GM08714 (cell line): ENCODE results near the gene PLK3.
"Not testable (repeated sequence)": the region's sequence is repeated elsewhere in the genome, so short reads cannot be mapped to it uniquely, and the experiment has no call there.

Source experiments
- H3K4me3 ChIP-seq: fragments of 200-500 bp; sonication (Bioruptor generic); 2 replicates; pipeline ENCODE4 v1.5.1; 2014; ENCODE audit warnings: mild to moderate bottlenecking, low read length, inconsistent platforms
- ZNF274 ChIP-seq: IDR thresholded peaks from 2 replicates; pipeline ENCODE4 v1.6.1; 2012; ENCODE audit warnings: mild to moderate bottlenecking, low read depth, low read length

Gene PLK3

GRCh38 chr1:44808938-44809917 is 9.1 kb downstream of the PLK3 start:
- no peak overlapping the region for H3K4me3 ChIP-seq
- TF ChIP-seq ZNF274: no peak

DNA sequence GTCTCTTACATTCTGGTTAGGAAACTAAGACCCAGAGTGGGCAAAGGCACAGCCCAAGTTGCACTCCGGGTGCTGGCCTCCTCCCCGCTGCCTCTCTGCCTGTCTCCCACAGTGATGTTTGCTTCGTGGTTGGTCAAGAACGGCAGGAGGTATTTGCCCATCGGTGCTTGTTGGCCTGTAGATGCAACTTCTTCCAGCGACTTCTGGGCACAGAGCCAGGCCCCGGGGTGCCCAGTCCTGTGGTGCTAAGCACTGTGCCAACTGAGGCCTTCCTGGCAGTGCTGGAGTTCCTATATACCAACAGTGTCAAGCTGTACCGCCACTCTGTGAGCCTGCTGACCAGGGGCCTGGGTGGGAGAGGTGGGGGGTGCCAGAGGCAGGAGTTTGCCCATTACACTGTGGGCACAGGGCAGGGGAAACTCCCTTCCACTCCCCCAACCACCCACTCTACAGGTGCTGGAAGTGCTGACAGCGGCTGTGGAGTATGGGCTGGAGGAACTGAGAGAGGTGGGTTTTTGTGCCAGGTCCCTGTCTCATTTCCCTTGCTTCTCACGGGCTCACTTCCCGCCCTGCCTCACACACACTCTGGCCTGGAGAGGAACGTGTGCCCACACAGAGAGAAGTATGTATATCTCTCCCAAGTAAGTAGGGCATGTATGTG is 10.1 kb downstream of the PLK3 start:
- H3K4me3 ChIP-seq: no peak overlapping the region
- TF ChIP-seq ZNF274: no peak

GRCh38 chr1:44810762-44811105 is 10.6 kb downstream of the PLK3 start:
- H3K4me3 ChIP-seq: not testable (repeated sequence)

- no peak for TF ChIP-seq ZNF274
- H3K4me3 ChIP-seq: no peak overlapping the region
Observed at GRCh38 chr1:44811234-44811633, 11.1 kb downstream of the PLK3 start.

DNA sequence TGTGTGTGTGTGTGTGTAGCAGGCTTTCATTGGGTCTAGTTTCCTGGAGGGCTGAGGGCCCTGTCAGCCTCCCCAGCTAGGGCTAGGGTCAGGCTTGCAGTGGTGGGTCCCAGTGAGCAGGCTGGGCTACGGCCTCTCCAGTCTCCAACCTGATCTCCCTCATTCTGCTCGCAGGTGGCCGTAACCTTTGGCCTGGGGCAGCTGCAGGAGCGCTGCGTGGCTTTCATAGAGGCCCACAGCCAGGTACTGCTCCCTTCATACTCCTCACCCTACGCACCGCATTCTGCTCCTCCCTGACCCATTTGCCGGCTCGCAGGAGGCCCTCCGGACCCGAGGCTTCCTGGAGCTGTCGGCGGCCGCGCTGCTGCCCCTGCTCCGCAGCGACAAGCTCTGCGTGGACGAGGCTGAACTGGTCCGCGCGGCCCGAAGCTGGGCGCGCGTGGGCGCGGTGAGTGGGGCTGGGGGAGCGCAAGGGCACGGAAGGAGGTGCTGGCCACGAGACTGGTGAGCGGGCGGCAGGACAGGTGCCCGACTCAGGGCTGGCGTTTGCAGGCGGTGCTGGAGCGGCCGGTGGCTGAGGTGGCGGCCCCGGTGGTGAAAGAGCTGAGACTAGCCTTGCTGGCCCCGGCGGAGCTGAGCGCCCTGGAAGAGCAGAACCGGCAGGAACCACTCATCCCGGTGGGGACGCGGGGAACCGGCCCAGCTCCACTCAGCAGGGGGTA is 12.8 kb downstream of the PLK3 start:
- TF ChIP-seq ZNF274: no peak
- no peak overlapping the region; the same call in 1 of the 2 replicates for H3K4me3 ChIP-seq

- not testable (repeated sequence) for H3K4me3 ChIP-seq
Observed at GRCh38 chr1:44815926-44816325, 15.7 kb downstream of the PLK3 start.

- TF ChIP-seq ZNF274: no peak
- no peak overlapping the region for H3K4me3 ChIP-seq
Observed at GRCh38 chr1:44817307-44817706, 17.1 kb downstream of the PLK3 start.

DNA sequence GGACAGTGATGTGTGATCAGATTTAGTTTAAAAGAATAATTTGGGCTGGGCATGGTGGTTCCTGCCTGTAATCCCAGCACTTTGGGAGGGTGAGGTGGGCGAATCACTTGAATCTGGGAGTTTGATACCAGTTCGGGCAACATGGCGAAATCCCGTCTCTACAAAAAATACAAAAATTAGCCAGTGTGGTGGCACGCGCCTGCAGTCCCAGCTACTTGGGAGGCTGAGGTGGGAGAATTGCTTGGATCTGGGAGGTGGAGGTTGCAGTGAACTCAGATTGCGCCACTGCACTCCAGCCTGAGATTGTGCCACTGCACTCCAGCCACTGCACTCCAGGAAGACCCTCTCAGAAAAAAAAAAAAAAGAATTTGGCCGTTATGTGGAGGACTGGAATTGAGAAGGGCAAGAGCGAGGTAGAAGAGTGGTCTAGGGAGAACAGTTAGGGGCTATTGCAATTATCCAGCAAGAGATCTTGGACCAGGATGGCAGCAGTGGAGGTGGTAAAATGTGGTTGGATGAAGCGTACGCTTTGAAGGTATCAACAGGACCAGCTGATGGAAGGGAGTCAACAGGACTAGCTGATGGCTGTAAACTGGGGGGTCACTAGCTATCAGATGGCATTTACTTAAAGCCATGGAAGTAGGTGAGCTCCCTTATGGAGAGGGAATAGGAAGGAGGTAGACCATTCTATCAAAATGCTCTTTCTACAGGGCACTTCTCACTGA is 17.8 kb downstream of the PLK3 start:
- no peak for TF ChIP-seq ZNF274
- no peak overlapping the region for H3K4me3 ChIP-seq

GRCh38 chr1:44819196-44819607 is 19.0 kb downstream of the PLK3 start:
- TF ChIP-seq ZNF274: no peak
- H3K4me3 ChIP-seq: peak overlapping the region; percentile 74

DNA sequence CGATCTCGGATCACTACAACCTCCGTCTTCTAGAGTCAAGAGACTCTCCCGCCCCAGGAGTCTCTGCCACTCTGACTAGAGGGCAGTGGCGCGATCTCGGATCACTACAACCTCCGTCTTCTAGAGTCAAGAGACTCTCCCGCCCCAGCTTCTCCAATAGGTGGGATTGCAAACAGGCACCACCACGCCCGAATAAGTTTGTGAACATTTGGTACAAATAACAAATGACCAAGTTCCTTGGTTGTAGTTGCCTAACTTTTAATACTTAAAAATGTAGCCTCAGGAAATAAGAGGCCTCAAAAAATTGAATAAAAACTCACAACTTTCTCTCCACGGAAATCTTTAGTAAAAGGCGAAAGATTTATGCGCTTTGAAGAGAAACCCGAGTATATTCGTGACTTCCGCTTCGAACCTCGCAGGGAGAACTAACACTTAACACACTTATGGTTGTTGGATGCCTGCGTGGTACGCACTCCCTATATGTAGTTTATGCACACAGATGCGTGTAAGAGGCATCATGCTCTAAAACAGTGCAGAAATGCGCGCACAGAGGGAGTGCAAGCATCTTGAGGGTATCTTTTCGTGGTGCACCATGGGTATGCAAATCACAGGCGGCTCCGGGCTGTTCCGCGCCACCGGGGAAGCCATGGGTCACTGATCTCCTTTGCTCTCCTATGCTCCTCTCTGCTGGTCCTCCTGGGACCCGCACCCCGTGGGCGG is 19.6 kb downstream of the PLK3 start:
- no peak for TF ChIP-seq ZNF274
- peak overlapping the region; percentile 74; the same call in 1 of the 2 replicates for H3K4me3 ChIP-seq

DNA sequence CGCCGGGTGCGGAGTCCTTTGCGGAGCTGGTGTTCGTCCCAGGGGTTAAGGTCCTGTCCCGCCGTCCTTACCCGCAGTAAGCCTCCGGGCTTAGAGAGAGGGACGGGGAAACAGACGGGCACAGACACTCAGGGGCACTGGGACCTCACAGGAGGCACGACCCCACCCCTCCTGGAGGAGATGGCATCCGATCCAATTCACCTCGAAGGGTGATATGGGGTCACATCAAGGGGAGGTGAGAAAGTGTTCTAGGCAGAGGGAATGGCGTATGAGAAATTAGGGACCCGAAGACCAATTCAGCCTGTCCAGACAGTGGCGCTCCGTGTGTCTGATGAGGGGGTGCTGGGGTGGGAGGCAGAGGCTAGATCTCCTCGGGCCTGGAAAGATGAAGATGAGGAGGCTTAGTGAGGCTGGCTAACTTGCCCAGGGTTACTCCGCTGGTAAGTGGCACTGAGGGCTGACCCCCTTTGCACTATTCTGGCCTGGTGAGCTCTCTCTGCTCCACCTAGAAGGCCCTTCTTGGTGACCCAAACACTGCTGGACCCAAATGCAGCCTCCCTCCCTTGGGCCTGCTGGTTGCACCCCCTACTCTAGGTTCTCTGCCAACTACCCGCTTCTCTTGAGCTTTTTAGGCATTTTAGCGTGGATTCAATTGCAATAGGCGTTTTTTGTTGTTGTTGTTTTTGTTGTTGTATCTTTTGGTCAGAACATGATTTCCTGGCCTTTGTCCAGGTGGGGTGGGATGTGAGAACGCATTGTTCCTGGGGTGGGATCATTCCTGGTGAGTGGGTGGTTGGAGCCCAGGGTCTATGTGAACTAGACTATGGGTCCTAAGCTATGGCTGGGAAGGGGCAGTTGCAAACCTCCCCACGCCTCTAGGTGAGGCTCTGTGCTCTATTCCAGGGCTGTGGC is 20.4 kb downstream of the PLK3 start:
- H3K4me3 ChIP-seq: peak overlapping the region; percentile 46; the same call in 1 of the 2 replicates
- no peak for TF ChIP-seq ZNF274

DNA sequence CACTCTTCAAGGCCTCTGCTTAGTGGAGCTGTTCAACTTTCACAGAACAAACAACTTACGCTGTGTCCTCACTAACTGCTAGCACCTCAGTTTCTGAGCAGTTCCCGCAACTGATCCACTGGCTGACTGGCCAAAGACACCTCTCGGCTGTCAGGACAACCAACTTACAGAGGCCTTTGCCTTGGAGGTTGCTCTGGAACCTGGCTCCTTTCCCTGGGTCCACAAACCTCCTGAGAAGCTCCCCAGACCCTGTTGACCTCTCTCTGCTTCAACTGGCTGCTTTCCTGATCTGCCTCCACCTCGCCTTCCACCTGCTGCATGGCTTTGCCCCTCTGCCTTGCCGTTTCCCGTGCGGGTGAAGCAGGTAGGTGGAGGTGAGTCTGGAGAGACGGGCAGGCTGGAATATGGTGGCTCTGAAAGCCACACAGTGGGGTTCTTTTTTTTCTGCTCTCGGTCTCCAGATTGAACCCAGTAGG is 21.1 kb downstream of the PLK3 start:
- H3K4me3 ChIP-seq: no peak overlapping the region
- TF ChIP-seq ZNF274: no peak
